ENCODE results near the gene RASSF4.
A peak's percentile ranks its signal among the peaks of the same experiment; 100 is the strongest.

RASSF4 gene

DNA sequence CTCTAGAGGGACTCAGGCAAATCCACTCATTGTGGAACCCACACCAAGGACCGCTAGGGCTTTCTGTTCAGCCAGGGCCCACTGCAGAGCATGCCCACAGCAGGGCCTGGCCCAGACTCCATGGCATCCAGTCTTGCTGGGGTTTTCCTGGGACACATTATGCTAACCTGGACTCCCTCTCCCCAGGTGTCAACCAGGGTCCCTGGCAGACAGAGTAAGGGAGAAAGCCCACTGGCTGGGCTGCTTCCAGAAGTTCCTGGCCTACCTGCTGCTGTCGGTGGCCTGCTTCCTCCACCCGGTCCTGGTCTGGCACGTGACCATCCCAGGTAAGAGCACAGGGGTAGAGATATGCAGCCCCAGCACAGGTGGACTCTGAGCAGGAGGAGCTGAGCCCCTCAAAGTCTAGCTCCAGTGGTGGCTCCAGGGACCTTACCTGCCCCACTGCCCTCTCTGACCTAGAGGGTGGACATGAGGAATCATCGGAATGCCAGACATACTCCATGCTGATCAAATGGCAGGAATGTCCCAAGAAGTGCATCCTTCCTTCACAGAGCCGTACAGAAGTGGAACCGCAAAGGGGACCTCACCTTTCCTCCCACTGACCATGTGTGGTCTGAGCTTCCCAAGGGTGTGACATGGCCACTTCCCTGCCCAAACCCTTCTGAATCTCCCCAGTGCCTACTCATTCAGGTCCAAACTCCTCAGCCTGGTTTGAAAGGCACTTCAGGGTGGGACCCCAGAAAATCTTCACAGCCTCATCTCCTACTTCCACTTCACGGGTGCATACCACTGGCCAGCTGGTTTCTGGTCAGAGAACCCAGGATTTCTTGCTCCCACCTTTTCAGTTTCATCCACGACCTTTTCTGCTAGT is 25.9 kb upstream of the RASSF4 start:
- Histone ChIP-seq H3K79me2 (ENCODE audit: insufficient read depth, low read length) (no peaks in the 10 kb centered on the region), H3K9me3 (ENCODE audit: insufficient read depth, low read length, severe bottlenecking) (no peaks in the 10 kb centered on the region), H3K4me1 (ENCODE audit: insufficient read depth, low read length) (peaks cover 33% of the 10 kb centered on the region), H3K4me3 (ENCODE audit: low read depth in 1 of 2, low read length in 2 of 2) (no peak overlapping the region), H3K27me3 (ENCODE audit: insufficient read depth, low read length, poor library complexity) (no peaks in the 10 kb centered on the region), H3K27ac (ENCODE audit: low read length) (peak overlapping the region; percentile 69), H4K20me1 (ENCODE audit: insufficient read depth, low read length) (no peaks in the 10 kb centered on the region), H3K36me3 (ENCODE audit: insufficient read depth, low read length) (no peaks in the 10 kb centered on the region), H3K9ac (ENCODE audit: low read depth, low read length) (no peak overlapping the region; the same call in 1 of the 2 replicates), H2AFZ (ENCODE audit: low read depth, low read length) (no peak overlapping the region), H3K4me2 (ENCODE audit: insufficient read depth, low read length) (no peak overlapping the region)
- no peak for ATAC-seq (ENCODE audit: insufficient read depth, low read depth)
- no peak for TF ChIP-seq EZH2 (IDR thresholded peaks at IDR 0.05; ENCODE audit: borderline replicate concordance, low read depth, low read length, severe bottlenecking)
- TF ChIP-seq, protein P1, sequence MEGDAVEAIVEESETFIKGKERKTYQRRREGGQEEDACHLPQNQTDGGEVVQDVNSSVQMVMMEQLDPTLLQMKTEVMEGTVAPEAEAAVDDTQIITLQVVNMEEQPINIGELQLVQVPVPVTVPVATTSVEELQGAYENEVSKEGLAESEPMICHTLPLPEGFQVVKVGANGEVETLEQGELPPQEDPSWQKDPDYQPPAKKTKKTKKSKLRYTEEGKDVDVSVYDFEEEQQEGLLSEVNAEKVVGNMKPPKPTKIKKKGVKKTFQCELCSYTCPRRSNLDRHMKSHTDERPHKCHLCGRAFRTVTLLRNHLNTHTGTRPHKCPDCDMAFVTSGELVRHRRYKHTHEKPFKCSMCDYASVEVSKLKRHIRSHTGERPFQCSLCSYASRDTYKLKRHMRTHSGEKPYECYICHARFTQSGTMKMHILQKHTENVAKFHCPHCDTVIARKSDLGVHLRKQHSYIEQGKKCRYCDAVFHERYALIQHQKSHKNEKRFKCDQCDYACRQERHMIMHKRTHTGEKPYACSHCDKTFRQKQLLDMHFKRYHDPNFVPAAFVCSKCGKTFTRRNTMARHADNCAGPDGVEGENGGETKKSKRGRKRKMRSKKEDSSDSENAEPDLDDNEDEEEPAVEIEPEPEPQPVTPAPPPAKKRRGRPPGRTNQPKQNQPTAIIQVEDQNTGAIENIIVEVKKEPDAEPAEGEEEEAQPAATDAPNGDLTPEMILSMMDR (IDR thresholded peaks at IDR 0.05; ENCODE audit: borderline replicate concordance, extremely low read depth, low read length, poor library complexity, severe bottlenecking): no peak
- DNase-seq: no peak

DNA sequence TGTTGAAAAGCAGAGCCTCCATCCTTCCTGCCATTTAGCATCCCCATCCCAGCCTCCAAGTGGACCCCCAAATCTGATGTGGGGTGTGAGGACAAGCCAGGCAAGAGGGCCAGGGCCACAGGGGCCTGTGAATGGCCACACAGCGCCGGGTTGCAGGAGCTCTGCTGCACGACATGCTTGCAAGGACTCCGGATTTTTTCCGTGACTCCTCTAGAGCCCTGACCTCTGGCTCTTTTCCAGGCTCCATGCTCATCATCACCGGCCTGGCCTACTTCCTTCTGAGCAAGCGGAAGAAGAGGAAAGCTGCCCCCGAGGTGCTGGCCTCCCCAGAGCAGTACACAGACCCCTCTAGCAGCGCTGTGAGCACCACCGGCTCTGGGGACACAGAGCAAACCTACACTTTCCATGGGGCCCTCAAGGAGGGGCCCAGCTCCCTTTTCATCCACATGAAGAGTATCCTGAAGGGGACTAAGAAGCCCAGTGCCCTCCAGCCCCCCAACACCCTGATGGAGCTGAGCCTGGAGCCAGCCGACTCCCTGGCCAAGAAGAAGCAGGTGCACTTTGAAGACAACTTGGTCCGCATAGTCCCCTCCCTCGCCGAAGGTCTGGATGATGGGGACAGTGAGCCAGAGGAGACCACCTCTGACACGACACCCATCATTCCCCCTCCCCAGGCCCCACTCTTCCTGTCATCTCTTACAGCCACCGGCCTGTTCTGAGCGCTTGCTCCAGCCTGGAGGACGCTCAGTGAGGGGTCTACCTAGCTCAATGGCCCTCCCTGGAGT is 25.0 kb upstream of the RASSF4 start:
- H3K4me2 ChIP-seq (ENCODE audit: insufficient read depth, low read length): no peak overlapping the region
- no peaks in the 10 kb centered on the region for H3K27me3 ChIP-seq (ENCODE audit: insufficient read depth, low read length, poor library complexity)
- TF ChIP-seq, protein P1 (IDR thresholded peaks at IDR 0.05; ENCODE audit: borderline replicate concordance, extremely low read depth, low read length, poor library complexity, severe bottlenecking): no peak
- no peak for TF ChIP-seq EZH2 (IDR thresholded peaks at IDR 0.05; ENCODE audit: borderline replicate concordance, low read depth, low read length, severe bottlenecking)
- H3K9ac ChIP-seq (ENCODE audit: low read depth, low read length): no peak overlapping the region
- no peak for DNase-seq
- no peaks in the 10 kb centered on the region for H4K20me1 ChIP-seq (ENCODE audit: insufficient read depth, low read length)
- H3K4me3 ChIP-seq (ENCODE audit: low read depth in 1 of 2, low read length in 2 of 2): no peak overlapping the region
- no peaks in the 10 kb centered on the region for H3K79me2 ChIP-seq (ENCODE audit: insufficient read depth, low read length)
- no peaks in the 10 kb centered on the region for H3K9me3 ChIP-seq (ENCODE audit: insufficient read depth, low read length, severe bottlenecking)
- ATAC-seq (ENCODE audit: insufficient read depth, low read depth): no peak
- H3K4me1 ChIP-seq (ENCODE audit: insufficient read depth, low read length): peaks cover 33% of the 10 kb centered on the region
- no peaks in the 10 kb centered on the region for H3K36me3 ChIP-seq (ENCODE audit: insufficient read depth, low read length)
- no peak overlapping the region for H2AFZ ChIP-seq (ENCODE audit: low read depth, low read length)
- no peak overlapping the region; the same call in 1 of the 2 replicates for H3K27ac ChIP-seq (ENCODE audit: low read length)

DNA sequence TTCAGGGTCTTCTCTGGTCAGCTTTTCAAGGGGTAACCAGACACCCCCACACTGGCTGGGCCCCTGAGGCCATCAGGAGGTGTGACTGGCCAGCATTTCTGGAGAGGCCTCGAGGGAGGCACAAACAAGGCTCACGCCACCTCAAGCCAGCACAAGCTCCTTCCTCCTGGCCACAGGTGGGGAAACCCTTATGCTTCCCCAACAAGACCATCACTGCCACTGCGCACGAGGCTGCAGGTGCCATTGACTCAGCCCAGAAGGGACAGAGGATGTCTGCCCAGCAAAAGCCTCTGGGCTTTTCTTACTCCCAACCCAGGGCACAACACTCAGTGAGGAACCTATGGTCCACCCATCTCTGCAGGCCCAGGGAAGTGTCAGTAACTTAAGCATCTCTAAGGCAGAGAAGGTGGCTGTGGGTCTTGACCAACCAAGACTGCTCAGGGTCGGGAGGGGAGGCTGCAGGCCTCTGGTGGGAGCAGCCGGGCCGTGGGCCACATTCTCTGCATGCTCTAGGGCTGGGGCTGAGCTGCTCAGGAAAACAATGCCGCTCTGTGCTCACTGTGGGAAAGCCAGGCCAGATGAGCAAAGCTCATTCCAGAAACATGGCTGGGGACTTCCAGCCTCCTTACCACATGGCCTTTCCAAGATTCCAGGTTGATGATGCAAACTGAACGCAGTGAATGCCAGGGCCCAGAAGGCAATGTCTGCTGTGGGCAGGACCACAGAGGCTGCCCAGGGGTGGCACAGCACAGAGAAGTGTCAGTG is 24.2 kb upstream of the RASSF4 start:
- H4K20me1 ChIP-seq (ENCODE audit: insufficient read depth, low read length): no peaks in the 10 kb centered on the region
- peak overlapping the region; percentile 23; the same call in 1 of the 2 replicates for H2AFZ ChIP-seq (ENCODE audit: low read depth, low read length)
- 0 out of 2 replicates have a peak overlapping the region, but pooled peaks have one; percentile 3 for H3K9ac ChIP-seq (ENCODE audit: low read depth, low read length)
- no peak overlapping the region for H3K4me3 ChIP-seq (ENCODE audit: low read depth in 1 of 2, low read length in 2 of 2)
- no peak for TF ChIP-seq EZH2 (IDR thresholded peaks at IDR 0.05; ENCODE audit: borderline replicate concordance, low read depth, low read length, severe bottlenecking)
- TF ChIP-seq, protein P1 (IDR thresholded peaks at IDR 0.05; ENCODE audit: borderline replicate concordance, extremely low read depth, low read length, poor library complexity, severe bottlenecking): no peak
- H3K36me3 ChIP-seq (ENCODE audit: insufficient read depth, low read length): no peaks in the 10 kb centered on the region
- ATAC-seq (ENCODE audit: insufficient read depth, low read depth) (no peak; the same call in 2 of the 3 replicates), DNase-seq (no peak)
- no peaks in the 10 kb centered on the region for H3K79me2 ChIP-seq (ENCODE audit: insufficient read depth, low read length)
- H3K27ac ChIP-seq (ENCODE audit: low read length): peak overlapping the region; percentile 48
- no peaks in the 10 kb centered on the region for H3K9me3 ChIP-seq (ENCODE audit: insufficient read depth, low read length, severe bottlenecking)
- peaks cover 33% of the 10 kb centered on the region for H3K4me1 ChIP-seq (ENCODE audit: insufficient read depth, low read length)
- no peaks in the 10 kb centered on the region for H3K27me3 ChIP-seq (ENCODE audit: insufficient read depth, low read length, poor library complexity)
- no peak overlapping the region; the same call in 1 of the 2 replicates for H3K4me2 ChIP-seq (ENCODE audit: insufficient read depth, low read length)

All from DND-41 (cell line).